ENCODE data around the gene THYN1.

Gene THYN1

GRCh38 chr11:134248910-134249480 lies 4.2 kb downstream of the THYN1 start:
- no peak for DNase-seq (ENCODE audit: low read depth in 2 of 2)

GRCh38 chr11:134246678-134247077 lies 6.5 kb downstream of the THYN1 start:
- DNase-seq (ENCODE audit: low read depth in 2 of 2): no peak

GRCh38 chr11:134246100-134246499 lies 7.1 kb downstream of the THYN1 start:
- DNase-seq (ENCODE audit: low read depth in 2 of 2): no peak

- DNase-seq (ENCODE audit: low read depth in 2 of 2): no peak
These were observed 7.7 kb downstream of the THYN1 start for GRCh38 chr11:134245434-134245833.

- no peak for DNase-seq (ENCODE audit: low read depth in 2 of 2)
These were observed 8.6 kb downstream of the THYN1 start for GRCh38 chr11:134244593-134244992.

GRCh38 chr11:134243913-134244312 lies 9.2 kb downstream of the THYN1 start:
- no peak for DNase-seq (ENCODE audit: low read depth in 2 of 2)

GRCh38 chr11:134242376-134242775 lies 10.8 kb downstream of the THYN1 start:
- DNase-seq (ENCODE audit: low read depth in 2 of 2): no peak

- DNase-seq (ENCODE audit: low read depth in 2 of 2): no peak
These were observed 12.6 kb downstream of the THYN1 start for GRCh38 chr11:134240592-134240991.

- no peak for DNase-seq (ENCODE audit: low read depth in 2 of 2)
These were observed 14.2 kb downstream of the THYN1 start for GRCh38 chr11:134238956-134239355.

- no peak for DNase-seq (ENCODE audit: low read depth in 2 of 2)
These were observed 15.6 kb downstream of the THYN1 start for GRCh38 chr11:134237557-134237922.

GRCh38 chr11:134236834-134237556 lies 16.2 kb downstream of the THYN1 start:
- DNase-seq (ENCODE audit: low read depth in 2 of 2): no peak

GRCh38 chr11:134235399-134235798 lies 17.8 kb downstream of the THYN1 start:
- DNase-seq (ENCODE audit: low read depth in 2 of 2): no peak

- no peak for DNase-seq (ENCODE audit: low read depth in 2 of 2)
These were observed 19.4 kb downstream of the THYN1 start for GRCh38 chr11:134233729-134234179.

GRCh38 chr11:134231958-134232659 lies 21.0 kb downstream of the THYN1 start:
- no peak for DNase-seq (ENCODE audit: low read depth in 2 of 2)

GRCh38 chr11:134230339-134230738 lies 22.8 kb downstream of the THYN1 start:
- no peak for DNase-seq (ENCODE audit: low read depth in 2 of 2)

GRCh38 chr11:134229126-134229790 lies 23.9 kb downstream of the THYN1 start:
- no peak for DNase-seq (ENCODE audit: low read depth in 2 of 2)

- DNase-seq (ENCODE audit: low read depth in 2 of 2): no peak
These were observed 24.5 kb downstream of the THYN1 start for GRCh38 chr11:134228625-134229024.

GRCh38 chr11:134226806-134227325 lies 26.3 kb downstream of the THYN1 start:
- no peak for DNase-seq (ENCODE audit: low read depth in 2 of 2)

- DNase-seq (ENCODE audit: low read depth in 2 of 2): peak; percentile 29 to 50
These were observed 28.2 kb downstream of the THYN1 start for GRCh38 chr11:134224710-134225664.

GRCh38 chr11:134223836-134224709 lies 29.1 kb downstream of the THYN1 start, which contains the start of the genes NCAPD3 and VPS26B:
TSS of gene NCAPD3 (minus strand) at chr11:134223967. CDS start at chr11:134223926, 41 bp downstream.
TSS of gene VPS26B (plus strand) at chr11:134224671. CDS start at chr11:134225123, 452 bp downstream.
- peak; percentile 92 to 95 for DNase-seq (ENCODE audit: low read depth in 2 of 2)

All from activated CD4-positive, alpha-beta T cell treated with anti-CD3 and anti-CD28 coated beads for 24 hours (primary cell).